ENCODE data around the gene GNPTAB.

- TF ChIP-seq, protein P1, sequence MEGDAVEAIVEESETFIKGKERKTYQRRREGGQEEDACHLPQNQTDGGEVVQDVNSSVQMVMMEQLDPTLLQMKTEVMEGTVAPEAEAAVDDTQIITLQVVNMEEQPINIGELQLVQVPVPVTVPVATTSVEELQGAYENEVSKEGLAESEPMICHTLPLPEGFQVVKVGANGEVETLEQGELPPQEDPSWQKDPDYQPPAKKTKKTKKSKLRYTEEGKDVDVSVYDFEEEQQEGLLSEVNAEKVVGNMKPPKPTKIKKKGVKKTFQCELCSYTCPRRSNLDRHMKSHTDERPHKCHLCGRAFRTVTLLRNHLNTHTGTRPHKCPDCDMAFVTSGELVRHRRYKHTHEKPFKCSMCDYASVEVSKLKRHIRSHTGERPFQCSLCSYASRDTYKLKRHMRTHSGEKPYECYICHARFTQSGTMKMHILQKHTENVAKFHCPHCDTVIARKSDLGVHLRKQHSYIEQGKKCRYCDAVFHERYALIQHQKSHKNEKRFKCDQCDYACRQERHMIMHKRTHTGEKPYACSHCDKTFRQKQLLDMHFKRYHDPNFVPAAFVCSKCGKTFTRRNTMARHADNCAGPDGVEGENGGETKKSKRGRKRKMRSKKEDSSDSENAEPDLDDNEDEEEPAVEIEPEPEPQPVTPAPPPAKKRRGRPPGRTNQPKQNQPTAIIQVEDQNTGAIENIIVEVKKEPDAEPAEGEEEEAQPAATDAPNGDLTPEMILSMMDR (IDR thresholded peaks at IDR 0.05) = no peak
- TF ChIP-seq POLR2A (IDR thresholded peaks at IDR 0.05) (no peak), POLR2AphosphoS5 (IDR thresholded peaks at IDR 0.05; ENCODE audit: insufficient read depth in 1 of 2, low read depth in 1 of 2) (no peak)
Measured at GRCh38 chr12:101781834-101782233, 48.9 kb downstream of the GNPTAB start.
